ENCODE measurements around the gene MYRFL.

DNA sequence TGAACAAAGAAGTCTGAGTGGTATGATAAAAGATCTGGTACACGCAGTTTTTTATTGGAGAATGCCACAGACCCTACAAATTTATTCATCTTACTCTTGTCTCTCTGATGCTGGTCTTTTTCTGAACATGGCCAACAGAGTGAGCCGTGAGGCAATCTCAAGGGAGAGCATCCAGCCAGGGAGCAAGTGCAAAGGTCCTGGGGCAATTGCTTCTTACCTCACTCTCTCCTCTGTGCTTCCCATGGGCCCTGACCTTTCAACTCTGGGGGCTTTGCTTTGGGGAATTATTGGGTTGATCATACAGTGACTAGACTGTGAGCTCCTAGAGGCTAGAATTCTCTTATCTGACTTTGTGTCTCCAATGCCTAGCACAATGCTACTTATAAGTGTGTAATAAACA lies 171.7 kb downstream of the MYRFL start:
- TF ChIP-seq POLR2A (IDR thresholded peaks at IDR 0.05; ENCODE audit: low read depth, low read length) (no peak), TAF1 (IDR thresholded peaks at IDR 0.05; ENCODE audit: low read depth, low read length) (no peak)

All from GM12891 (cell line).